BLaER1 (cell line): ENCODE data around the gene HIVEP2.

ENCODE experiments used
- H3K27ac ChIP-seq: shearing (Covaris generic); formaldehyde crosslinking; 2 replicates; pipeline ENCODE4 v1.8.1; 2022
- H3K27me3 ChIP-seq: shearing (Covaris generic); formaldehyde crosslinking; 2 replicates; pipeline ENCODE4 v1.8.1; 2022
- H3K36me3 ChIP-seq: shearing (Covaris generic); formaldehyde crosslinking; 2 replicates; pipeline ENCODE4 v1.8.1; 2022
- H3K4me1 ChIP-seq: shearing (Covaris generic); formaldehyde crosslinking; 2 replicates; pipeline ENCODE4 v1.8.1; 2022
- H3K4me2 ChIP-seq: shearing (Covaris generic); formaldehyde crosslinking; 2 replicates; pipeline ENCODE4 v1.8.1; 2022
- H3K4me3 ChIP-seq: shearing (Covaris generic); formaldehyde crosslinking; 2 replicates; pipeline ENCODE4 v1.8.1; 2022
- H3K9ac ChIP-seq: shearing (Covaris generic); formaldehyde crosslinking; 2 replicates; pipeline ENCODE4 v1.8.1; 2022
- H3K9me3 ChIP-seq: shearing (Covaris generic); formaldehyde crosslinking; 2 replicates; pipeline ENCODE4 v1.8.1; 2022
- H4K20me1 ChIP-seq: shearing (Covaris generic); formaldehyde crosslinking; 2 replicates; pipeline ENCODE4 v1.8.1; 2022
- Cebpa-rat ChIP-seq: shearing (Covaris generic); IDR thresholded peaks from 2 replicates; pipeline ENCODE4 v1.8.1; 2022

The HIVEP2 gene

DNA sequence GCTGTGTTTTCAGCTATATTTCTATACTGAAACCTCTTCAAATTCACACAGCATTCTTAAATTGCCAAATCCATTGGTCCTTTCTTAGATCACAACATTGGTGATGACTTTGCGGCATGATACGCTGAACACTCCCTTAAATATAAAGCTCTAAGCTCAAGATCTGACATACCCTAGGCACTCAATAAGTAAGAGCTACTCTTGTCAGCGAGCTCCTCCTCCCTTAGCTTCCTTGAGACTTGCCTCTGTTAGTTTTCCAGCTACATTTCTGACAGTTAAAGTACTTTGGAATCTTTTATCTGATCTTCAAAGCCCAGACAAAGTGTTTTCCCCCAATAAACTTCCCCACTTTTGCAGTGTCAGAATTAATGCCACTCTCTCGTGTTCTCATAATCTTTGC is 117.0 kb downstream of the HIVEP2 start:
- Histone ChIP-seq H3K27ac (no peak overlapping the region), H3K4me3 (no peak overlapping the region), H3K36me3 (peaks cover 53% of the 10 kb centered on the region), H3K9ac (no peak overlapping the region), H3K9me3 (peaks cover 3% of the 10 kb centered on the region; the same call in 1 of the 2 replicates), H3K4me1 (peaks cover 5% of the 10 kb centered on the region), H4K20me1 (peaks cover 61% of the 10 kb centered on the region), H3K4me2 (no peak overlapping the region), H3K27me3 (no peaks in the 10 kb centered on the region)
- no peak for TF ChIP-seq Cebpa-rat

DNA sequence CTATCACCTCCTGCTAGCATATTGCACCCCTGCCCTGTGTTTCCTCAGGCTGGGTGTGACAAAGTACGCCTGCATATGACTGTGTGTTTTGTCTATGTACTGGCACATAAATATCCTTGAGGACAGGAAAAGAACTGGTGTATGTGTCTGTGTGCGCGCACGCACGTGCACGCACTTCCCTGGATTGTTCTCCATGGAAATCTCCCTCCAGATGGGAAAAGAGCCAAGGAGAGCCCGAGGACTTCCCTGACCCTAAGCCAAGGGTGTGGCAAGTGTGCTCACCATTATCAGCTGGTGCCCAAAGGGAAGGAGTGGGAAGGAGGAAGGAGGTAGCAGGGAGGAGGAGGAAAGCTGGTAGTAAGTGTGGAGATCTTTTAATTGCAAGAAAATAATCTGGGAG is 117.6 kb downstream of the HIVEP2 start:
- no peak overlapping the region for H3K4me3 ChIP-seq
- TF ChIP-seq Cebpa-rat, result no peak
- peaks cover 11% of the 10 kb centered on the region for H3K4me1 ChIP-seq
- H3K4me2 ChIP-seq, result no peak overlapping the region
- peaks cover 4% of the 10 kb centered on the region; the same call in 1 of the 2 replicates for H3K9me3 ChIP-seq
- H3K36me3 ChIP-seq, result peaks cover 54% of the 10 kb centered on the region
- no peaks in the 10 kb centered on the region for H3K27me3 ChIP-seq
- peaks cover 58% of the 10 kb centered on the region for H4K20me1 ChIP-seq
- H3K27ac ChIP-seq, result no peak overlapping the region
- H3K9ac ChIP-seq, result no peak overlapping the region

DNA sequence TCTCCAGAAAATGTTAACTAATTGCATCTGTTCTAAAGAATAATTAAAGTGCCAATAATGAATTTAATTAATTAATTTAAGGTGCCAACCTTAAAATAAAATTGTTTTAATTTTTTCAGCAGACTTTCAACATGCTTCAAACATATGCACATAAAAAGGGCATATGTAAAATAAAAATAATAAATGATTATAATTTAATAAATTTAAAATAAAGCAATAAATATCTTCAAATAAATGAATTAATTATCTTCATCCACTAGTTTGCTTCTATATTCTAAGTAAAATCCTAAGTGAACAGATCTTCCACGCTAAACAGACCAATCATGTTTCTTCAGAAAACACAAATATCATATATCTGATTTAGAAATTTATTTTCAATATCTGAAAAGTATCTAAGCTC is 119.2 kb downstream of the HIVEP2 start:
- H3K4me3 ChIP-seq, result no peak overlapping the region

DNA sequence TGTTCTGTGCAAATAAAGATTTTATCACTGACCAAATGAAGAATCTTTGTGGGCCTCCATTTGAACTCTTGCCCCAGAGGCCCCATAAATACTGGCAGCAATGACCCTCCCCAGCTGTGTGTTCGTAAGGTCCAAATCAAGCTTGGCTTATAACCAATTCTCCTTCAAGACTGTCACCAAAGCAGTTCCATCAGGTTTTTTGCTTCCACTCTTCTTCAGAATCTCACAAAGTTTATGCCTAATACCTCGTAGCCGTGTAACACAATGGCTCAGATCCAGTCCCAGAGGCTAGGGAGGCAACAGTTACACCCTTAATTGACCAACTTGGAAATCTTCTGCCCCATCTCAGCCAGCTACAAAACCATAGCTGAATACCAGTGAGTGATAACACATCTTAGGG is 120.5 kb downstream of the HIVEP2 start:
- Histone ChIP-seq H3K27me3 (no peaks in the 10 kb centered on the region), H4K20me1 (peaks cover 73% of the 10 kb centered on the region), H3K9me3 (peaks cover 4% of the 10 kb centered on the region; the same call in 1 of the 2 replicates), H3K9ac (no peak overlapping the region), H3K27ac (no peak overlapping the region), H3K36me3 (peaks cover 32% of the 10 kb centered on the region), H3K4me2 (no peak overlapping the region), H3K4me3 (no peak overlapping the region), H3K4me1 (peaks cover 41% of the 10 kb centered on the region)
- TF ChIP-seq Cebpa-rat, result no peak

More for the DNA sequence above, 119.2 kb downstream of the HIVEP2 start:
- TF ChIP-seq Cebpa-rat, result no peak
- H3K27ac ChIP-seq, result no peak overlapping the region
- no peak overlapping the region for H3K9ac ChIP-seq
- H3K4me2 ChIP-seq, result no peak overlapping the region
- H3K27me3 ChIP-seq, result no peaks in the 10 kb centered on the region
- H4K20me1 ChIP-seq, result peaks cover 64% of the 10 kb centered on the region
- H3K9me3 ChIP-seq, result peaks cover 4% of the 10 kb centered on the region; the same call in 1 of the 2 replicates
- peaks cover 27% of the 10 kb centered on the region for H3K4me1 ChIP-seq
- peaks cover 42% of the 10 kb centered on the region for H3K36me3 ChIP-seq

DNA sequence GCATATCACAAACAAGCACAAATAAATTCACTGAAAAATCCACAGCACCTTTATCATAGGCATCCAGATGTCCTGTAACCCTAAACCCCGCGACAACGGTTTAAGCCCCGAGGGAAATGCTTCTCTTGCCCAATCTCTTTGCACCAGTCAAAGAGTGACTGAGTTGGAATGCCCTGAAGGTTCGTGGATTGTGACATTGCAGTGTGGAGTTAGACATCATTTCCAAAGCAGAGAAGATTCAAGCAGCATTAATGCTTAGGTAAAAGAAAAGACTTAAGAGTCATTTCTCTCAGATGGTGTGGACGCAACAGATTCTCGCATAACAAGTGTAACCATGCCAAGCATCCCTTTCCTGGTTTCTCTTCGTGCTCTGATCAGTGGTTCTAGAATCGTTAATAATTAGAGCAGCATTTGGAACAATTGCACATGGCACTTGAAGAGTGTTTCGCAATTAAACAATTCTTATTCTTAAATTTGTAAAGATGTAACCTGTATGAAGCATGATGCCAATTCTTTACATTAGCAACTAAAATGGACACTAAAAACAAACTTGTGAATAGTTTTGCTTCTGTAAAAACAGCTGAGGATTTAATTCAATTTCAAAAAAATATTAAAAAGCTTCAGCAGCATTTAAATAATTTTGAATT is 121.6 kb downstream of the HIVEP2 start:
- H4K20me1 ChIP-seq, result peaks cover 67% of the 10 kb centered on the region
- TF ChIP-seq Cebpa-rat, result peak; percentile 59
- H3K9me3 ChIP-seq, result peaks cover 4% of the 10 kb centered on the region; the same call in 1 of the 2 replicates
- H3K4me3 ChIP-seq, result no peak overlapping the region
- H3K36me3 ChIP-seq, result peaks cover 26% of the 10 kb centered on the region
- H3K4me1 ChIP-seq, result peaks cover 46% of the 10 kb centered on the region
- 0 out of 2 replicates have a peak overlapping the region, but pooled peaks have one; percentile 24 for H3K4me2 ChIP-seq
- H3K9ac ChIP-seq, result no peak overlapping the region
- H3K27me3 ChIP-seq, result no peaks in the 10 kb centered on the region
- no peak overlapping the region for H3K27ac ChIP-seq

DNA sequence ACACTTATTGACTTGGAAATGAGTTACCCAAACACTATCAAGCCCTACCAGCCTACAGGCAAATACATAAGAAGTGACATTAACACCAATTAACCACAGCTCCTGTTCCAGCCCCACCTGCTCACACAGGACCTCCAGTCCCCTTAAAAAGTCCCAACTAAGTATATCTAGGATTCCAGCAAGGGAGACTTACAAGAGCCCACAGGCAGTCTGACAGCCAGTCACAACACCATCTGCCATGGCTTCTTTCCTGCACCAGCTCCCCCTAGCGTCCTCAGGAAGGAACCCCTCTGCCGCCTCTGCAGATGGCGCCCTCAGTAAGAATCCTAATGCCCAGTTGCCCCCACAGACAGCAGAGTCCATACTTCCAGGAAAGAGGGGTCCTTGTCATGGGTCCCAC is 122.1 kb downstream of the HIVEP2 start:
- no peak for TF ChIP-seq Cebpa-rat
- Histone ChIP-seq H3K36me3 (peaks cover 26% of the 10 kb centered on the region), H3K9me3 (peaks cover 4% of the 10 kb centered on the region; the same call in 1 of the 2 replicates), H3K9ac (no peak overlapping the region), H4K20me1 (peaks cover 65% of the 10 kb centered on the region), H3K4me1 (peaks cover 51% of the 10 kb centered on the region), H3K27me3 (no peaks in the 10 kb centered on the region), H3K4me2 (0 out of 2 replicates have a peak overlapping the region, but pooled peaks have one; percentile 24), H3K4me3 (no peak overlapping the region), H3K27ac (no peak overlapping the region)

DNA sequence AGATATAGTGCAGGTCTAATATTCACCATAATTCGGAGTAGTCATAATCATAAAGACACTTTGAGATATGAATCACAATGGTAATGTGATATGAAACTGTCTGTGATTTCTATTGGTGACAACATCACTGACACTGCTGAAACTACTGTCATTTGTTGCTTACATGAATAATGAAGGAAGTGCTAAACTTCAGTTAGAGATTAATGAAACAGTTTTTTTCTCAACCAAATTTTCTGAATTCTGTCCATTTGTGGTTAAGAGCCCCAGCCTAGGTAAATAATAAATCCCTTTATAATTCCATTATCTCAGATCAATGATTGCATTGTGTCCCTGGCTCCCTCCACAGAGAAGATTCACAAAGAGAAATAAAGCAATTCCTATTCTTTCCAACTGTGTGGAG is 122.6 kb downstream of the HIVEP2 start:
- Histone ChIP-seq H3K4me3 (no peak overlapping the region), H3K27ac (no peak overlapping the region), H3K4me2 (0 out of 2 replicates have a peak overlapping the region, but pooled peaks have one; percentile 24), H3K9me3 (peaks cover 4% of the 10 kb centered on the region; the same call in 1 of the 2 replicates), H3K36me3 (peaks cover 24% of the 10 kb centered on the region), H3K9ac (no peak overlapping the region), H3K27me3 (no peaks in the 10 kb centered on the region), H4K20me1 (peaks cover 60% of the 10 kb centered on the region), H3K4me1 (peaks cover 54% of the 10 kb centered on the region)
- TF ChIP-seq Cebpa-rat, result no peak

DNA sequence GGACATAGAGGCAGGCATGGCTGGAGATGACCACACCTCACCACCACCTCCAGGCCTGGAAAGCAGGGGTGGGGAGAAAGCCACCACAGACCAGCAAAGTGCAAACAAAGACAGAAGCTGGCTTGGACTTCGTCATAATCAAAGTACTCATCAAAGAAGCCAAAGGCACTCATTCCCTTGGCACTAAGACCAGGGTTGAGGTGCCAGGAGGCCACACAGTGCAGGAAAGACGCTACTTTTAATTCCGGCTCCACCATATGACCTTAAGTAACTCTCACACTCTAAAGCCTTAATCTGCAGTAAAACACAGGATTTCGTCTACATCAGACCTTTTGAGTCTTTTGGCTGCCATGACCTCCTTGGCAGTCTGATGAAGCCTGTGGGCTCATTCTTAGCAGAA is 123.1 kb downstream of the HIVEP2 start:
- Histone ChIP-seq H3K9me3 (peaks cover 4% of the 10 kb centered on the region; the same call in 1 of the 2 replicates), H3K27ac (peak overlapping the region; percentile 19; the same call in 1 of the 2 replicates), H3K4me3 (no peak overlapping the region), H3K36me3 (peaks cover 22% of the 10 kb centered on the region), H3K9ac (no peak overlapping the region), H3K4me1 (peaks cover 54% of the 10 kb centered on the region), H3K4me2 (peak overlapping the region; percentile 83), H3K27me3 (no peaks in the 10 kb centered on the region), H4K20me1 (peaks cover 55% of the 10 kb centered on the region; the same call in 1 of the 2 replicates)
- TF ChIP-seq Cebpa-rat, result no peak

DNA sequence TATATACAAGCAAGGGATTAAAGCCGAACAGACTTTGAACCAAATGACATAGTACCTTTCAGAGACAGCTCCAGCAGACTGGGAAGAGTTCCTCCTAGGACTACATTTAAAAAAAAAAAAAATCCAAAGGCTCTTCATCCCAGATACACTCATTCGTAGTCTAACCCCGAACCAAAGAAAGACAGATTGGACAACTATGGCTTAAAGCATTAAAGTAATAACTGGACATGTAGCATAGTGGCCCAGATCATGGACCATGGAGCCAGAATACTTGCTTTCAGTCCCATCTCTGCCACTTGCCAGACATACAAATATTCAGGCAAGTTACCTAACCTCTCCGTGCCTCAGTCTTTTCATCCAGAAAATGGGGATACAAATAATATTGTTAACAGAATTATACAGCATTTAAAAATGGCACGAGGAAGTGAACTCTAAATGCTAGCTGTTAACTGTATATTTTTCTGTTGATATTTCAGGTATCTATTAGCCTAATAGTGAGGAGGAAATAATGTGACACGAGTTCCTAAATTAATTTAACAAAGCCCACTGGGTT is 123.7 kb downstream of the HIVEP2 start:
- H3K27me3 ChIP-seq, result no peaks in the 10 kb centered on the region
- no peak overlapping the region for H3K4me3 ChIP-seq
- H3K9me3 ChIP-seq, result peaks cover 4% of the 10 kb centered on the region; the same call in 1 of the 2 replicates
- H3K36me3 ChIP-seq, result peaks cover 18% of the 10 kb centered on the region
- peaks cover 49% of the 10 kb centered on the region; the same call in 1 of the 2 replicates for H4K20me1 ChIP-seq
- H3K9ac ChIP-seq, result no peak overlapping the region
- H3K4me2 ChIP-seq, result peak overlapping the region; percentile 83
- 0 out of 2 replicates have a peak overlapping the region, but pooled peaks have one; percentile 3 for H3K27ac ChIP-seq
- no peak for TF ChIP-seq Cebpa-rat
- peaks cover 54% of the 10 kb centered on the region for H3K4me1 ChIP-seq
